HG02970 (cell line): ENCODE results near the gene INPP5D.
"Not testable (repeated sequence)": the region's sequence is repeated elsewhere in the genome, so short reads cannot be mapped to it uniquely, and the experiment has no call there.

Experiments
- ATAC-seq: cut with Tn5 transposase; IDR thresholded peaks from one replicate; pipeline ENCODE4 v1.9.1; 2021; ENCODE audit warnings: mild to moderate bottlenecking, moderate library complexity, moderate number of reproducible peaks; ENCODE audit not compliant: unreplicated experiment, low FRiP score

INPP5D gene

DNA sequence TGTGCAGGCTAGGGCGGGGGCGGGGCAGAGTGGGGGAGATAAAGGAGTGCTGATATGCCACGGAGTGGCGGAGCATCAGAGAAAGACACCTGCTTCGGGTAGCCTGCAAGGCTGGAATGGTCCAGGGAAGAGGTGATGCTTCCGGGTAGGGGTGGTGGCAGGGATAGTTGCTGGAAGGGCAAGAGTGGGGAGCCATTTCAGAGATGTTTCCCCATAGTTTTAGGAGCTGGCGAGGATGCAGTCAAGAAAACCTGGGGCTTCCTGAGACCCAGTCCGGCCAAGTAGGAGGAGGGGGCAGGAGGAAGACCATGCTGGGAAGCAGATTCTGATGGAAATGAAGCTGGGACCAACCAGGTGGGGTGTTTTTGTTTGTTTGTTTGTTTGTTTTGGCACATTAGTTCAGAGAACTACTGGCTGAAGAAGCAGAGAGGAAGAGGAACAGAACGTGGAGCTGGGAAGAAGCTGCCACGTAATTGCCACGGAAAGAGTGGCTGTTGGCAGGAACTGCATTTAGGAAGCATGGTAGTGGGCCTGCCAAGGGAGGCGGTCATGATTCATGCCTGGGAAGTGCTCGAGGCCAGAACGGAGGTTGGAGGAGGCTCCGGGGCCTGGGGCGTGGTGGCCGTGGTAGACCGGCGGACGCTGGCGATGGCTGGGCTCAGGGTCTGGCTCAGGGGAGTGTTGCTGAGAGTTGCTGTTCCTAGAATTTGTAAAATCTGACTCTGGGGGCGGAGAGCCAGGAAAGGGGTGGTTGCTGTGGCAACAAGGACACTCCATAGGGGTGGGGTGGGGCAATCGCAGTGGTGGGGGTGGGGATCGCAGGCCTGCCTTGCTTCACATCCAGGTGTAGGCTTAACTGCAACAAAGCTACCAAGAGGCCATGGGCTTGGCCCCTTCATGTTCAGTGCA lies 8.6 kb upstream of the INPP5D start:
- no peak for ATAC-seq

DNA sequence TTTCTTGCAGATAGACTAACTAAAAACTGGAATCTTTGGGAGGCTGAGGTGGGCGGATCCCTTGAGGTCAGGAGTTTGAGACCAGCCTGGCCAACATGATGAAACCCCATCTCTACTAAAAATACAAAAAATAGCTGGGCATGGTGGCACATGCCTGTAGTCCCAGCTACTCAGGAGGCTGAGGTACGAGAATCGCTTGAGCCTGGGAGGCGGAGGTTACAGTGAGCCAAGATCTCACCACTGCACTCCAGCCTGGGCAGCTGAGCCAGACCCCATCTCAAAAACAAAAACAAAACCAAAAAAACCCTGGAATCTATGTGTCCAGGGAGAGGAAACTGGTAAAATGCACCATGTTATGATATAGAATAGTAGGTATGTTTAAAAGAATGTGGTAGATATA lies 7.6 kb upstream of the INPP5D start:
- ATAC-seq: not testable (repeated sequence)

DNA sequence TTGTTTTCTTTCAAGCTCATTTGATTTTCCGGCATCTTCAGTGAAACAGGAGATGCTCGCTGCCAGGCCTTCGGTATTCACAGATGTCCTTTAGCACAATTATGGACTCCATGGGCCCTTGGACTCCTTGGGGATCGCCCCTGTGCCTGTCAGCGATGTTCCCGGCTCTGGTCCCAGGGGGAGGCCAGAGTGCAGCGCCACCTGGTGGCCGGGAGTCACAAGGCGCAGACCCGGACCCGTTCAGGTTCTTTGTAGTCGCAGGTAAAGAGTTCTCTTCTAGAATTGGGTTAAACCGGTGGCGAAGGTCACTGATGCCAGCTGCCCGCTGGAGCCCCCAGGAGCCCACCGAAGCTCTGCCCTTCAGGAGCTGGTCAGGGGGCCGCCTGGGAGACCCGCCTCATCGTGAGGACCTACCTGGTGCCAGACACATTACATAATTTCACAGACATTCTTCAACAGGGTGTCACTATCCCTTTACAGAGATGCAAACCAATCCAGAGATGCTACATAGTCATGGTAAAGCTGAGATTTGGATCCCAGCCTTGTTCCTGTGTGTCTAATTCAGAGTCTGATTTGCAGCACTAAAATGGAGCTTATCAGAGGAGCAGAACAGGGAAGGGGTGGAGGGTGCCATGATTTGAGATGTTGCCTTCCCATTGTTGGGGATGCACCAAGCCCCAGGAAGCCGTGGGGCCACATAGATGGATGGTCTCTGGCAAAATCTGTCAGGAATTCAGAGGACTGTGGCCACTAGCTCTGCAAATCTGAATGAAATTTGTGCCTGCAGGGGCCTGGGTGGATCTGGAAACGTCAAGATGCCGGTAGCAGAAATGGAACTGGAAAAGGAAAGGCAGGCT lies 6.0 kb upstream of the INPP5D start:
- no peak for ATAC-seq

GRCh38 chr2:233055362-233055761 lies 4.8 kb upstream of the INPP5D start:
- no peak for ATAC-seq

DNA sequence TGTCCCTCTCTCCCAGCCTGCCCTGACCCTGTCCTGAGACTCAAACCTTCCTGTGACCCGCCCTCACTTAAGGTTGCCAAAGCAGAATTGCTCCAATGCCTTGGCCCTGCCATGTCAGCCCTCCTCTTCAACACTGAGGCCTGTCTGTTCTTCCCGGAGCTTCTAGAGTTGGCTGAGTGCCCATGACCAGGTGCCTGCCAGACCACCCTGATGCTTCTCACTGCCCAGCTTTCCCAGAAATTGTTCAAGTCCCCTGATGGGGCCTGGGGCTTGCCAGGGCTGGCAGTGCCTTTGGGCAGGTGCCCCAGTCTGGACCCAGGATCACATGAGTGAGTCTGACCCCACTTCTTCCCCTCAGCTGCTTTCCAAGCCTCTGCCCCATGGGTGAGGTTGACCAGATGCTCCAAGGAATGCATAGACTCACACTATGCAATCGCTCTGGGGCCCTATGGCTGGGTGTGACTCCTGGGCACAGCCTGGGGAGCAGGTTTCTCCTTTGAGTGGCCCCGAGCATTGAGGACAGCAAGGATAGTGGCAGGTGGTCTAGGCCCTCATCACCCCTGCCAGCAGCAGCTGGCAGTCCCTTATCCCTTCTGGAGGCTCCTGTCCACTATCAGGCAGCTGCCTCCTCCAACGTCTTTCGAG lies 3.1 kb upstream of the INPP5D start:
- ATAC-seq: no peak

DNA sequence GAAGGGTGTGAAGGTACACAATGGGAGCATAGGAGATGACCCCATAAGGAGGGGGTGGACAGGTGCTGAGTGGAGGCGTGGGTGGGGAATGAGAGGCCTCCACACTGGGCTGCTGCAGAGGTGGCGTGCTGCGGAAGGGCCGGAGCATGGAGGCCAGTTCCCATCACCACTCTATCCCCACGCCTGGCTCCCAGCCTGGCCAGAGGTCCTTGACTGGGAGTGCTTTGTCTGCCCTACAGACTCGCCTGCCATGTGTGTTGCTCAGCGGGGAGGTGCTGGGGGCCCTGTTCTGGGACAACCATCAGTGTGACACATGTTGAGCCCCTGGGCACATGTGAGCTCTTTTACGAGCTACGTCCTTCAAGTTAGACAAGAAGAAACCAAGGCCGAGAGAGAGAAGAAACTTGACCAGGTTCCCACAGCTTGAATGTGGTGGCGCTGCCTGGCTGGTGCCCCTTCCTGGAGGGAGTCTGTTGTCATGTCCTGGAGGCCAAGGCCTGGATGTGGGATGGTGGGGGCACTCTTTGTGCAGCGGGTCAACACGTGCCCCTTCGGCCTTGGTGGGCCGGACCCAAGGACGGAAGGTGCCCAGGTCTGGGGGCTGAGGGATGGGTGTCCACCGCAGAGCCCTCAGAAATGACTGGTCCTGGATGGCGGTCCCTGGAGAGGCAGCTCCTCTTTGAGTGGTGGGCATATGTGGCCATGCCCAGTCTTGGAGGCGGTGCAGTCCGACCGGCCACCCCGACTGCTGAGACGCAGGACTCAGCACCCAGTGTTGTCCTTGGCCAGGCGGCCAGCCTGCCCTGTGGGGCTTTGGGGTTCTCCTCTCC lies 1.2 kb upstream of the INPP5D start:
- no peak for ATAC-seq

- ATAC-seq: no peak
Measured at GRCh38 chr2:233059547-233059796, 670 bp upstream of the INPP5D start.

- no peak for ATAC-seq
Measured at GRCh38 chr2:233060501-233060979, 398 bp downstream of the INPP5D start.

DNA sequence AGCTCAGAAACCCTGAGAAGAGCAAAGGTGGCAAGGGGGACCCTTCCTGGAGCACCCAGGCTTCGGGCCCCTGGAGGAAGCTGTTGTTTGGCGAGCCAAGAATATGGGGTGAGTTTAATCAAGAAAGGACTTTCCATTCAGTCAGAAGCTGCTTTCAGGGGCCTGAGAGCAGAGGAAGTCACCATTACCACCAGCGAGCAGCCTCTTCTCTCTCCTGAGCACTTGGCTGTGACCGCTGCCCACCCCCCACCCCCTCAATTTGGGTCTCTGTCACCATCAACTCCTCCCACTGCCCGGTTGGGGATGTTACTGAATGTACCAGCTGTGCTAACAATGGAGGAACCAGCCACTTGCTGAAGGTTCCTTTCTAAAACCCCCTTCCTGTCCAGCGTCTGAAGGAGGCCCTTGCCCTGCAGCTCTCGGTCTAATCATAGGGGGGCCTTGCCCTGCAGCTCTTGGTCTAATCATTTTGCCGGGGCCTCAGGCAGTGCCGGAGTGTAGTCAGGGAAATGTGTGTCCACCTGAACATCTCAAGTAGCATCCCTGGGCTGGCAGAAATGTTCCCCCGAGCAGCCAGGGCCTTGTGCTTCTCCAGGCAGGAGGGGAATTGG lies 943 bp downstream of the INPP5D start:
- no peak for ATAC-seq

- no peak for ATAC-seq
Measured at GRCh38 chr2:233061591-233062450, 1.7 kb downstream of the INPP5D start.

DNA sequence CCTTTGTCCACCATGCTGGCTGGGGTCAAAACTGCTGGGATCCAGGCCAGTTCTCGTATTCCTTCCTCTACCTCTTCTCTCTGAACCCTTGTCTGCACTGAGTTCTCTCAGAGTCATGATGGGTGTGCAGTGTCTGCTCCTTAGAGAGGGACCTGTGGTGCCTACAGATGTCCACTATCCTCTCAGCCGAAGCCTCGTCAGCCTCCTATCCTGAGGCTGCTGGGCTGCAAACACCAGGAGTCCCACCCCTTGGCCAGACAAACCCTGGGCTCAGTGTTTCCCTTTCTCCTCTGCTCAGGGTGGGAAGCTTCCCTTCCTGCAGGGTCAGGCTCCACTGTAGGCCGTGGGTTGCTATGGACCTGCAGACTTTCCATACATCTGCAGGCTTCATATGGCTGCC lies 2.3 kb downstream of the INPP5D start:
- no peak for ATAC-seq

- no peak for ATAC-seq
Measured at GRCh38 chr2:233062946-233063268, 2.8 kb downstream of the INPP5D start.

DNA sequence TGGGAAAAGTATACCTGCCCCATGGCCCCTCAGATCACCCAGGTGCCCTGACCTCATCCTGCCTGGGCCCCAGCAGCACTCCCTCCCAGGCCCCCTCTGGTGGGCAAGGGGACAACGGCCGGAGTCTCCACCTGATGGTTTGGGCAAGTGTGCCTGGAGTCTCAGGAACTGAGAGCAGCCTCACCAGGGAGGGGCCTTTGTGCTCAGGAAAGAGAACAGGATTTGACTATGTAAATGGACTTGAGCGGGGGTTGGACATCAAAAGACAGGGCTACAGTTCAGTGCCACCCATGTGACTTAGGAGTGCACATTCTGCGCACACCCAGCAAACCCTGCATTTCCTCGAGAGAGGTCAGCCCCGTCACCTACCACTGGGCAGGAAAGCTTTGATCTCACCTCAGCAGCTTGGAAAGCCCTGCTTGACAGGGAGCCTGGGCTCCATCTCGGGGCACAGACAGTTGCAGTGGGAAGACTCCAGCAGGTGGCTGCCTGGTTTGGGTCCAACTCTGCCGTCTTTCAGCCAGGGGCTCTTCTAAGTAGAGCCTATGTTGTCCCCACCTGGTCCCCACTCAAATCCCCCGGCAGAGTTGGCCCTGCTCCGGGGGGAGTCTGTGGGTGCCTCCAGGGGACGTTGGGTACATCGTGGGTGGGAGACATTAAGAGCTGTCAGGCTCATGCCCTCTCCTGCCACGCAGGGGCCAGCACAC lies 3.3 kb downstream of the INPP5D start:
- peak; percentile 39 for ATAC-seq

GRCh38 chr2:233063976-233064411 lies 3.9 kb downstream of the INPP5D start:
- ATAC-seq: no peak

GRCh38 chr2:233064530-233065199 lies 4.5 kb downstream of the INPP5D start:
- no peak for ATAC-seq

GRCh38 chr2:233065200-233065589 lies 5.1 kb downstream of the INPP5D start:
- not testable (repeated sequence) for ATAC-seq

DNA sequence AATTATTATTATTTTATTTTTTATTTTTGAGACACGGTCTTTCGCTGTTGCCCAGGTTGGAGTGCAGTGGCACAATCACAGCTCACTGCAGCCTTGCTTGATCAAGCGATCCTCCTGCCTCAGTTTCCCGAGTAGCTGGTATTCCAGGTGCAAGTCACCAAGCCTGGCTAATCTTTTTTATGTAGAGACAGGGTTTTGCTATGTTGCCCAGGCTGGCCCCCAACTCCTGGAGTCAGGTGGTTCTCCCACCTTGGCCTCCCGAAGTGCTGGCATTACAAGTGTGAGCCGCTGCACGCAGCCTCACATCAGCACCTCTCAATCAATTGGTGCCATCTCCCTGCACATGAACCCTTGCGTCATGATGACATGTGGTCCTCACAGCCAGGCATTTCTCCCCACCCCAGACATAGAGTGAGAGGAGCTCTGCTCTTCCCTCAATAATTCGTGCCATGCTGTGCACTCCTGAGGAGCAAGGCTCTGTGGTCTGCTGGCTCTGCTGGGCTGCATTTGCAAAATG lies 5.9 kb downstream of the INPP5D start:
- no peak for ATAC-seq
